Prostate gland (tissue), 2 donors: ENCODE results near the gene SLC35A1. TPM values are rescaled to one million over a fixed set of nuclear protein-coding genes. Genes with fewer than 3 reads are reported as not detected.
"Not testable (repeated sequence)": the region's sequence is repeated elsewhere in the genome, so short reads cannot be mapped to it uniquely, and the experiment has no call there.

ENCODE experiments used
- DNase-seq: peaks from one replicate; pipeline ENCODE4 v3.0.0-alpha.2; 2019; ENCODE audit warnings: low spot score
- H3K27ac ChIP-seq, 2 donors: fragments of 200-600 bp; sonication (generic); 2 replicates each; pipeline ENCODE4 v1.5.1; 2017 to 2019
- H3K27me3 ChIP-seq: fragments of 200-600 bp; sonication (generic); replicated peaks from 2 replicates; pipeline ENCODE4 v1.5.1; 2019; ENCODE audit not compliant: insufficient read depth
- H3K36me3 ChIP-seq, 2 donors: fragments of 200-600 bp; sonication (generic); 1 replicate in 1 of 2; 2 replicates in 1 of 2; pipeline versions ENCODE4 v1.5.1 to v1.8.1; 2017 to 2019
- H3K4me1 ChIP-seq: fragments of 200-600 bp; sonication (generic); replicated peaks from 2 replicates; pipeline ENCODE4 v1.5.1; 2019
- H3K4me3 ChIP-seq, 2 donors: fragments of 200-600 bp; sonication (generic); 2 replicates each; pipeline ENCODE4 v1.5.1; 2017 to 2019
- H3K9me3 ChIP-seq: fragments of 200-600 bp; sonication (generic); 2 replicates; pipeline ENCODE4 v1.5.1; 2017
- CTCF ChIP-seq, 4 experiments: fragments of 200-600 bp in 2 of 4; fragments of 450-650 bp in 2 of 4; sonication (generic) in 2 of 4; IDR thresholded peaks; 1 replicate in 3 of 4; 2 replicates in 1 of 4; pipeline ENCODE4 v1.5.1; 2016 to 2019; ENCODE audit warnings: antibody characterized with exemption in 4 of 4, mild to moderate bottlenecking in 2 of 4, moderate library complexity in 2 of 4
- POLR2A ChIP-seq: fragments of 450-650 bp; IDR thresholded peaks from one replicate; pipeline ENCODE4 v1.6.1; 2016; ENCODE audit warnings: antibody characterized with exemption, mild to moderate bottlenecking
- POLR2AphosphoS5 ChIP-seq: sonication (generic); formaldehyde crosslinking; IDR thresholded peaks from one replicate; pipeline ENCODE4 v1.6.1; 2017; ENCODE audit warnings: antibody characterized with exemption
- WGBS: methylation state at CpG from one replicate; pipeline ENCODE4 v1.1.5; 2018; 5-methylcytosine and 5-hydroxymethylcytosine counted together
- intact Hi-C: fragments of 100-400 bp; cut with DNase I; formaldehyde crosslinking; loops from one replicate; pipeline ENCODE4 v1.14.2; 2022
- total RNA-seq, 2 donors: library from RNA; depleted of rRNA; stranded (reverse); fragments of >200 nt; gene quantifications; one replicate each; pipeline ENCODE4 v1.1.0, GENCODE V29; 2016

Gene SLC35A1
- total RNA-seq, 2 donors from 2014 or later, result 21.4 to 57.1 TPM

GRCh38 chr6:87482366-87482765 is 9.6 kb downstream of the SLC35A1 start:
- Histone ChIP-seq H3K36me3 (no peaks in the 10 kb centered on the region), H3K4me1 (no peaks in the 10 kb centered on the region), H3K9me3 (no peaks in the 10 kb centered on the region), H3K4me3 (no peak overlapping the region), H3K27me3 (no peaks in the 10 kb centered on the region), H3K27ac (no peak overlapping the region)
- no peak for DNase-seq
- intact Hi-C loops, result no loop called here
- 83% methylated on average over 4 of the region's 4 CpGs for WGBS
- no peak for TF ChIP-seq POLR2A
- TF ChIP-seq POLR2AphosphoS5, result no peak
- TF ChIP-seq CTCF (IDR thresholded peaks at IDR 0.05), result no peak

GRCh38 chr6:87483929-87484328 is 11.2 kb downstream of the SLC35A1 start:
- no peaks in the 10 kb centered on the region for H3K9me3 ChIP-seq
- TF ChIP-seq CTCF (IDR thresholded peaks at IDR 0.05), result no peak
- no peaks in the 10 kb centered on the region for H3K36me3 ChIP-seq
- H3K27ac ChIP-seq, result no peak overlapping the region
- no peak for DNase-seq
- no peaks in the 10 kb centered on the region for H3K4me1 ChIP-seq
- 96% methylated on average over 9 of the region's 9 CpGs for WGBS
- intact Hi-C loops, result no loop called here
- no peaks in the 10 kb centered on the region for H3K27me3 ChIP-seq
- no peak overlapping the region for H3K4me3 ChIP-seq

GRCh38 chr6:87484491-87484890 is 11.7 kb downstream of the SLC35A1 start:
- Histone ChIP-seq H3K36me3 (no peaks in the 10 kb centered on the region), H3K27me3 (no peaks in the 10 kb centered on the region), H3K4me1 (no peaks in the 10 kb centered on the region), H3K9me3 (no peaks in the 10 kb centered on the region), H3K4me3 (no peak overlapping the region), H3K27ac (no peak overlapping the region)
- intact Hi-C loops, result no loop called here
- WGBS, result 92% methylated on average over 7 of the region's 7 CpGs
- TF ChIP-seq CTCF (IDR thresholded peaks at IDR 0.05), result no peak
- DNase-seq, result no peak

GRCh38 chr6:87487555-87487954 is 14.8 kb downstream of the SLC35A1 start:
- intact Hi-C loops, result no loop called here
- WGBS, result 79% methylated on average over 4 of the region's 4 CpGs
- no peak overlapping the region for H3K27ac ChIP-seq
- TF ChIP-seq POLR2A, result no peak
- no peak for TF ChIP-seq CTCF (IDR thresholded peaks at IDR 0.05)
- no peak for TF ChIP-seq POLR2AphosphoS5
- no peak overlapping the region for H3K4me3 ChIP-seq
- no peaks in the 10 kb centered on the region for H3K27me3 ChIP-seq
- no peak for DNase-seq
- H3K36me3 ChIP-seq, result no peaks in the 10 kb centered on the region
- no peaks in the 10 kb centered on the region for H3K4me1 ChIP-seq
- no peaks in the 10 kb centered on the region for H3K9me3 ChIP-seq

GRCh38 chr6:87489326-87489725 is 16.6 kb downstream of the SLC35A1 start:
- intact Hi-C loops, H3K4me1 ChIP-seq, H3K27ac ChIP-seq, H3K9me3 ChIP-seq, DNase-seq, H3K27me3 ChIP-seq, H3K36me3 ChIP-seq, H3K4me3 ChIP-seq: not testable (repeated sequence)
- 94% methylated on average over 8 of the region's 8 CpGs for WGBS
